OCI-LY3 (cell line): Measurements from ENCODE around the gene POP7.

Source experiments
- EZH2phosphoT487 ChIP-seq: fragments of 200-600 bp; shearing (Covaris generic); IDR thresholded peaks from 2 replicates; pipeline ENCODE4 v1.6.1; 2018; ENCODE audit warnings: antibody characterized with exemption, mixed run types, low read depth
- TF ChIP-seq, protein P1 (sequence below): fragments of 200-600, 300-600 bp; sonication (generic); IDR thresholded peaks from 2 replicates; pipeline ENCODE4 v1.5.1; 2014; ENCODE audit warnings: antibody characterized with exemption, low read length, low read depth

DNA sequence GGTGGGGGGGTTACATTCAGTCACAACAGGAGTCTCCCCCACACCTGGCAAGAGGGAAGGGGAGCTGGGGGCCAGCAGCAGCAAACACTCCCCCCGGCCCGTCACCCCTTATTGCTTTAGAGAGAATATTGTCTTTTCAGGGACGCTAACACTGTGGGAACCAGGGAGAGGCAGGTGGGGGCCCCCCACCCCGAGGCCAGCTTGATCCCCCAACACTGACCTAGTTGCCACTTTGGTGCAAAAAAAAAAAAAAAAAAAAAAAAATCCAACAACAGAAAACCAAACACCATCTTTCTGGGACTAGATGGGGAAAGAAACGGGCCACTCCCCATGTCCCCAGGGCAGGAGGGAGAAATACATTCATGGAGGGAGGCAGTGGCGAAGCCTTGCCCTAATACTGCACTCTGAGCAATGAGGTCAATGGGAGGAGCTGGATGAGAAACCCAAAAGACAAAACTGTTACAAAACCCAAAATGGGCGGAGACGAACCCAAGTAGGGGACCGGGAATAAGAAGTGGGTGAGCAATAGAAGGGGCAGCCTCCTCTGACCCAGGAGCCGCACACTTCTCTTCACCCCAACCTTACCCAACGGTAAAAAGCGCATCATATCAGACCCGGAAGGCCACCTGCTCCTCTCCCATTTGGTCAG lies 25.9 kb upstream of the POP7 start:
- TF ChIP-seq, protein P1, sequence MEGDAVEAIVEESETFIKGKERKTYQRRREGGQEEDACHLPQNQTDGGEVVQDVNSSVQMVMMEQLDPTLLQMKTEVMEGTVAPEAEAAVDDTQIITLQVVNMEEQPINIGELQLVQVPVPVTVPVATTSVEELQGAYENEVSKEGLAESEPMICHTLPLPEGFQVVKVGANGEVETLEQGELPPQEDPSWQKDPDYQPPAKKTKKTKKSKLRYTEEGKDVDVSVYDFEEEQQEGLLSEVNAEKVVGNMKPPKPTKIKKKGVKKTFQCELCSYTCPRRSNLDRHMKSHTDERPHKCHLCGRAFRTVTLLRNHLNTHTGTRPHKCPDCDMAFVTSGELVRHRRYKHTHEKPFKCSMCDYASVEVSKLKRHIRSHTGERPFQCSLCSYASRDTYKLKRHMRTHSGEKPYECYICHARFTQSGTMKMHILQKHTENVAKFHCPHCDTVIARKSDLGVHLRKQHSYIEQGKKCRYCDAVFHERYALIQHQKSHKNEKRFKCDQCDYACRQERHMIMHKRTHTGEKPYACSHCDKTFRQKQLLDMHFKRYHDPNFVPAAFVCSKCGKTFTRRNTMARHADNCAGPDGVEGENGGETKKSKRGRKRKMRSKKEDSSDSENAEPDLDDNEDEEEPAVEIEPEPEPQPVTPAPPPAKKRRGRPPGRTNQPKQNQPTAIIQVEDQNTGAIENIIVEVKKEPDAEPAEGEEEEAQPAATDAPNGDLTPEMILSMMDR: no peak
- TF ChIP-seq EZH2phosphoT487: no peak
